ENCODE data around the gene CAND1.

GRCh38 chr12:67268335-67268895 is 743 bp upstream of the CAND1 start:
- TF ChIP-seq CTCF (IDR thresholded peaks at IDR 0.05), result no peak
- TF ChIP-seq POLR2A (IDR thresholded peaks at IDR 0.05), result no peak

All from testis (tissue), 2 donors.